Activated CD4-positive, alpha-beta T cell treated with anti-CD3 and anti-CD28 coated beads, Interleukin-2, amount 10 ng/mL, durations not matched to agents 24 days and 14 days (primary cell): ENCODE measurements around the gene GDF2. TPM values are rescaled to one million over a fixed set of nuclear protein-coding genes. Genes with fewer than 3 reads are reported as not detected.

Experiments
- DNase-seq: peaks from one replicate; pipeline ENCODE4 v3.0.0; 2022
- H3K27ac Mint-ChIP-seq: one replicate; pipeline ENCODE4 v1.8.0; 2022; ENCODE audit warnings: mild to moderate bottlenecking, mixed read lengths
- H3K27me3 Mint-ChIP-seq: one replicate; pipeline ENCODE4 v1.8.0; 2022; ENCODE audit warnings: mixed read lengths
- H3K36me3 Mint-ChIP-seq: one replicate; pipeline ENCODE4 v1.8.0; 2022; ENCODE audit warnings: low read depth, mild to moderate bottlenecking, mixed read lengths
- H3K4me1 Mint-ChIP-seq: one replicate; pipeline ENCODE4 v1.8.0; 2021; ENCODE audit warnings: mixed read lengths
- H3K4me3 Mint-ChIP-seq: one replicate; pipeline ENCODE4 v1.8.0; 2022; ENCODE audit warnings: mild to moderate bottlenecking, moderate library complexity, mixed read lengths
- H3K9me3 Mint-ChIP-seq: one replicate; pipeline ENCODE4 v1.8.0; 2021; ENCODE audit warnings: mixed read lengths
- intact Hi-C: fragments of 100-400 bp; cut with micrococcal nuclease; formaldehyde crosslinking; loops from one replicate; pipeline ENCODE4 v1.15.1; 2023
- total RNA-seq: library from RNA; stranded (reverse); gene quantifications from 2 replicates; pipeline ENCODE4 v1.2.3, GENCODE V29; 2022

The GDF2 gene
- total RNA-seq, 1 donor from 2014 or later, result not detected

DNA sequence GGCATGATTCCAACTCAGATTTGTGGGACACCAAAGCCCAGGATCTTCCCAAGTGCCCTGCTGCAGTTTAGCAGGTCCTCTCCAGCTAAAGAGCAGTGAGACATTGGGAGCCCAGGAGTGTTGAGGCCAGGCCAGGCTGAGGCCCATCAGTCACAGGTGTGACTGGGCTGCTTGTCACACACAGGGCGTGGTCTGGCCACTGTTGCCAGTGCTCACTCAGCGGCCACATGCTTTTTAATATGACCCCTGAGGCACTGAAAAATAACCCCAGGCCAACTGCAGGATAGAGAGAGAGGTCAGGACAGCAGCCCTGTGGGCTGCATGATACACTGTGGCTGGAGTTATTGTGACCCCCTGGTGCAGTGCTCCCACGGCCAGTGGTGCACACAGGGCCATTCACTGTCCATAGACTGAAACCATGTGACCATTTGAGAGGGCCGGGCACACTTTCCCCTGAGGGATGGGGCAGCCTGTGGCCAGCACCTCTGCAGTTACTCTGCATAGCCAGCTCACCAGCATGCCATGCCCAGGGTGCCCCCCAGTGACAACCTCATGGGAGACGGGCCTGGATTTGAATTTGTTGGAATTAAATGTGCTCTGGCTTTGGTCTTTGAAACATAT lies 4.2 kb downstream of the GDF2 start:
- Mint-ChIP-seq H3K4me1 (no peaks in the 10 kb centered on the region), H3K9me3 (peaks cover 13% of the 10 kb centered on the region), H3K4me3 (no peak overlapping the region), H3K27me3 (no peaks in the 10 kb centered on the region), H3K27ac (no peak overlapping the region), H3K36me3 (no peaks in the 10 kb centered on the region)
- intact Hi-C loops, result no loop called here
- no peak for DNase-seq

DNA sequence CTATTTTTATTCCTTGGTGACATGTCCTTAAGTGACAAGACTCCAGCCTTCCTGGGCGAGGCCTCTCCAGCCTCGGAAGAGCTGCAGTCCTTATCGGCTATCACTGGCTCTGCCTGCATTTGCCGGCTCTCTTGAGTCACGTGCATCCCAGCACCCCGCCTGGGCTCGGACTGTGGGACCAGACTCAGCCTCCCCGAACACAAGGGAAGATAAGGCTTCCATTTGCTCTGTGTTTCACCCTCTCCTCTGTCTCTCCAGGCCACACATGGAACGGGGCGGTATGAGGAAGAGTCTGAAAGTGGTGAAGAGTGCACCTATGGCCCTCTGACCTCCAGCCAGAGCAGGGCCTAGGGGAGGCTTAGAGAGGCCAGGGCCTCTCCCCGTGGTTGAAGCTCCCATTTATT lies 4.7 kb downstream of the GDF2 start:
- Mint-ChIP-seq H3K27ac (no peak overlapping the region), H3K36me3 (no peaks in the 10 kb centered on the region), H3K4me3 (no peak overlapping the region)

GRCh38 chr10:47329855-47330254 lies 7.6 kb downstream of the GDF2 start:
- H3K36me3 Mint-ChIP-seq, result no peaks in the 10 kb centered on the region
- H3K27ac Mint-ChIP-seq, result no peak overlapping the region
- H3K27me3 Mint-ChIP-seq, result peaks cover 4% of the 10 kb centered on the region
- no peak overlapping the region for H3K4me3 Mint-ChIP-seq
- H3K9me3 Mint-ChIP-seq, result peaks cover 13% of the 10 kb centered on the region
- no peaks in the 10 kb centered on the region for H3K4me1 Mint-ChIP-seq
- intact Hi-C loops, result no loop called here
- DNase-seq, result no peak

More for the DNA sequence above, 4.7 kb downstream of the GDF2 start:
- H3K4me1 Mint-ChIP-seq, result no peaks in the 10 kb centered on the region
- H3K27me3 Mint-ChIP-seq, result no peaks in the 10 kb centered on the region
- no peak for DNase-seq
- intact Hi-C loops, result no loop called here
- peaks cover 13% of the 10 kb centered on the region for H3K9me3 Mint-ChIP-seq

DNA sequence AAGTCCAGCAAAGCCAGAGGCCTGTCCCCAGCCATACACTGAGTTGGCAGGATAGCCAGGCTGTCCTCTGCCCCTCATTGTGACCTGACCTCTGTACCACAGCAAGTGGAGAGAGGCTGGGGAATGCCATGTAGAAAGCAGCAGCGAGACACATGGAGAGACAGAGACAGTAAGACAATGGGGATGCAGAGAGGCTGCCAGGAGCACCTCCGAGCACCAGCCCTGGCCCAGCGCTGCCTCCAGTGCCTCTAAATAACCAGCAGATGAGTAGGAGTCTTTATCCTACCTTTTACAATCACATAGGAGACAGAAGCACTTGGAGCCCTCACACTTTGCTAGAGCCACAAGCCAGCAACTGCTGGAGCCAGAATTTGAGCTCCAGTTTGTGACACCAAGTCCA lies 8.1 kb downstream of the GDF2 start:
- Mint-ChIP-seq H3K9me3 (peaks cover 13% of the 10 kb centered on the region), H3K27ac (no peak overlapping the region), H3K36me3 (no peaks in the 10 kb centered on the region), H3K27me3 (peaks cover 4% of the 10 kb centered on the region), H3K4me3 (no peak overlapping the region), H3K4me1 (no peaks in the 10 kb centered on the region)
- intact Hi-C loops, result no loop called here
- no peak for DNase-seq

DNA sequence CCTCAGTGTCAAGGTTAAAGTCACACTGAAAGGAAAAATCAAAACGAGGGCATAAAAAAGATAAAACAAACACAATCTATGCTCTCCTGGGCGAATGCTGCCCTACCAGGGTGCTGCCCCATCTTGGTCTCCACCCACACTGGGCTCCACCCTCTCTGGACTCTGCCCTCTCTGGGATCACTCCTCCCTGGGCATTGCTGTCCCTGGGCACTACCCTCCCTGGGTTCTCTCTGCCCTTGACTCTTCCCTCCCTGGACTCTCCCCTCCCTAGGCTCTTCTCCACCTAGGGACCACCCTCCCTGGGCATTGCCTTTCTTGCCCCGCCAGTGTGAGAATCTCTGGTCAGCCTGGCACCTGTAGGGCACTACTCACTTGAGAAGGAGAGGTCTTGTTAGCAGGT lies 8.6 kb downstream of the GDF2 start:
- H3K27me3 Mint-ChIP-seq, result peaks cover 4% of the 10 kb centered on the region
- no peaks in the 10 kb centered on the region for H3K36me3 Mint-ChIP-seq
- H3K4me1 Mint-ChIP-seq, result no peaks in the 10 kb centered on the region
- peaks cover 13% of the 10 kb centered on the region for H3K9me3 Mint-ChIP-seq
- DNase-seq, result no peak
- H3K27ac Mint-ChIP-seq, result no peak overlapping the region
- H3K4me3 Mint-ChIP-seq, result no peak overlapping the region
- intact Hi-C loops, result no loop called here

- intact Hi-C loops, result no loop called here
- peaks cover 4% of the 10 kb centered on the region for H3K27me3 Mint-ChIP-seq
- DNase-seq, result no peak
- H3K9me3 Mint-ChIP-seq, result peaks cover 13% of the 10 kb centered on the region
- no peaks in the 10 kb centered on the region for H3K36me3 Mint-ChIP-seq
- no peak overlapping the region for H3K27ac Mint-ChIP-seq
- H3K4me1 Mint-ChIP-seq, result no peaks in the 10 kb centered on the region
- no peak overlapping the region for H3K4me3 Mint-ChIP-seq
Observed at GRCh38 chr10:47331491-47331890, 9.2 kb downstream of the GDF2 start.

DNA sequence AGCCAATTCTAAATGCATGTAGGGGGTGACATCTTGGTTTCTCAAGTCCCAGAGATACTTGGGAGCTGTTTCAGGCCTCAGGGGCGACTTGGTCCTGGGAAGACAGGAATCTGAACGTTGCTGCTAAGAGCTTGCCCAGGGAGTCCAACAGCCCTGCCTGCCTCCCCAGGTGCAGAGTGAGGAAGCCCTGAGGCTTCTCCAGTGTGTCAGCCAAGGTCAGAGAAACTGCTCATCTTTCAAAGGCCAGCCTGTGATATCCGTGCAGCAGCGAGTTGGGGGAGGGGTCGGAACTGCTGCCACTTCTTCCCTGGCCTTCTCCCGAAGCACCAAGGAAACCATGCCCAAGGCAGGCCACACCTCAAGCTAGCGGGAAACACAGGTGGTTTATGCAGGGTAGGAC lies 9.7 kb downstream of the GDF2 start:
- H3K27me3 Mint-ChIP-seq, result peaks cover 5% of the 10 kb centered on the region
- no peaks in the 10 kb centered on the region for H3K4me1 Mint-ChIP-seq
- no peak for DNase-seq
- intact Hi-C loops, result no loop called here
- no peak overlapping the region for H3K4me3 Mint-ChIP-seq
- H3K27ac Mint-ChIP-seq, result no peak overlapping the region
- no peaks in the 10 kb centered on the region for H3K36me3 Mint-ChIP-seq
- peaks cover 13% of the 10 kb centered on the region for H3K9me3 Mint-ChIP-seq

DNA sequence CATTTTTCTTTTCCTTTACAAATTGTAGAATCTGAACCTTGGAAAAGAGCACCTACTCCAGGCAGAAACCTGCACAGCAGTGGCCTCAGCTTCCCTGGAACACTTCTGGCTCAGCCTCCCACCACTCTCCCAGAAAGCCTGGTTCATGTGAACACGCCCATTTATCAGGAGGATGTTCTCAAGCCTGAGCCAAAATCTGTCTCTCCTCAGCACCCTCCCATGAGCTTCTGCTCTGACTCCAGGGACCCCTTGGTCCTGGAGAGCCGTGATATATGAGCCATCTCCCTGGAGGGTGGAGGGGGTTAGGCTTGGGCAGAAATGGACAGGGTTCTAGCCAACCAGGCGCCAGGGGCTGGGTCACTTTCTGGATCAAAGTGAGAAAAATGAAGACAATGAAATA lies 10.1 kb downstream of the GDF2 start:
- peaks cover 6% of the 10 kb centered on the region for H3K27me3 Mint-ChIP-seq
- H3K27ac Mint-ChIP-seq, result no peak overlapping the region
- H3K9me3 Mint-ChIP-seq, result peaks cover 13% of the 10 kb centered on the region
- DNase-seq, result no peak
- no peaks in the 10 kb centered on the region for H3K4me1 Mint-ChIP-seq
- no peak overlapping the region for H3K4me3 Mint-ChIP-seq
- intact Hi-C loops, result no loop called here
- H3K36me3 Mint-ChIP-seq, result no peaks in the 10 kb centered on the region

GRCh38 chr10:47332946-47333345 lies 10.7 kb downstream of the GDF2 start:
- H3K9me3 Mint-ChIP-seq, result peaks cover 7% of the 10 kb centered on the region
- H3K4me3 Mint-ChIP-seq, result no peak overlapping the region
- no peak overlapping the region for H3K27ac Mint-ChIP-seq
- peaks cover 10% of the 10 kb centered on the region for H3K27me3 Mint-ChIP-seq
- intact Hi-C loops, result no loop called here
- DNase-seq, result no peak
- H3K4me1 Mint-ChIP-seq, result no peaks in the 10 kb centered on the region
- H3K36me3 Mint-ChIP-seq, result no peaks in the 10 kb centered on the region

DNA sequence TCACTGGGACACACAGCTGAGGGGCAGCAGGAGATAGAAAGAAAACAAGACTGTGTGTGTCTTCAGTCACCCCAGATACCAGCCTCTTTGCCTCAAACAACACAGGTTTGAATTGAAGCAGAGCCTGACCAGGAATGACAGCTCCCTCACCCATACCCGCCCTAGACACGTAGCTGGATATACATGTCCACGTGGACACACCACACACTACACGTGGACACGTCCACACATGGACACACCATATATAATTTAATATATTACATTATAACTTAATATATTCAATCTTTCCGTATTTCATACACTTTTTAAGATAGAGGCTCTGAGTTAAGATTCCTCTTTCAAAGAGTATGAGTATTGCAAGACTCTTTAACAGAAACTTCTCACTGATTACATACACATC lies 11.3 kb downstream of the GDF2 start:
- Mint-ChIP-seq H3K9me3 (peaks cover 1% of the 10 kb centered on the region), H3K27ac (no peak overlapping the region), H3K4me1 (no peaks in the 10 kb centered on the region), H3K36me3 (no peaks in the 10 kb centered on the region), H3K27me3 (peaks cover 10% of the 10 kb centered on the region), H3K4me3 (no peak overlapping the region)
- intact Hi-C loops, result no loop called here
- DNase-seq, result no peak

DNA sequence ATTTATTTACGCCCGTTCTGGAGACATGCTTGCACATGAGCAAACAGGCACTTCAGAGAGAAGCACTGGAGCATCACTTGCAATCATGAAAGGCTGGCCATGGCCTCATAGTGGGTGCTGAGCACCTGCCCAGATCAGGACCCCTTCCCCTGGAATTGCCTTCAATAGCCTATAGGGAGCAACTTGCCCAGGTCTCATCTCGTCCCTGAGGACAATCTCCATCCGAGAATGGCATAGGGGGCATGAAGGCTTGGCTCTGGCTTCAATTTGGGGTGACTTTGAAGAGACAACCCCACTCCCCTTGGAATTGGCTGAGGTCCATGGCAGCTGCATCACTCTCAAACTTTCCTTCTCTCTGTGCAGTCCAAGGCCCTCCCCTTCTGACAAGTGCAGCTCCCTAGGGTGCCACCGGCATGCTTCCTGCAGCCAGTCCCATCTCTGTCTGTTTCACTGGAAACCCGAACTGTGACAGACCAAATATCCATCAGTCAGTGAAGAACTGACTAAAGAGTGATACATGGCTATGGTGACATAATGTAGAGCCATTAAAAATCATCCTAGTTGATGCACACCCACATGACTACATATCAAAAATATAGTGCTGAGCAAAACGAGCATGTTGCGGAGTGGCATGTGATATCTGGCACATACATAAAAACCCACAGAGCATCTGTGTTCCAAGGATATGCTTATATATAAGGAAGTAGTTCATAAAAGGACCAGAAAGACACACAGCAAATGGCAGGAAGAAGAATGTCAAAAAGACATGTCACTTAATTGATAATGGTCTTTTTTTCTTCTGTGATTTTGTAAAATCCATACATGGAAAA lies 12.4 kb downstream of the GDF2 start:
- no peaks in the 10 kb centered on the region for H3K36me3 Mint-ChIP-seq
- intact Hi-C loops, result no loop called here
- peaks cover 10% of the 10 kb centered on the region for H3K27me3 Mint-ChIP-seq
- no peaks in the 10 kb centered on the region for H3K9me3 Mint-ChIP-seq
- no peak for DNase-seq
- H3K4me3 Mint-ChIP-seq, result no peak overlapping the region
- no peaks in the 10 kb centered on the region for H3K4me1 Mint-ChIP-seq
- no peak overlapping the region for H3K27ac Mint-ChIP-seq

- H3K27me3 Mint-ChIP-seq, result peaks cover 13% of the 10 kb centered on the region
- H3K9me3 Mint-ChIP-seq, result no peaks in the 10 kb centered on the region
- intact Hi-C loops, result no loop called here
- H3K4me1 Mint-ChIP-seq, result no peaks in the 10 kb centered on the region
- H3K36me3 Mint-ChIP-seq, result no peaks in the 10 kb centered on the region
- no peak overlapping the region for H3K27ac Mint-ChIP-seq
- no peak overlapping the region for H3K4me3 Mint-ChIP-seq
- no peak for DNase-seq
Observed at GRCh38 chr10:47335906-47336305, 13.7 kb downstream of the GDF2 start.

GRCh38 chr10:47336387-47337134 lies 14.3 kb downstream of the GDF2 start:
- H3K4me3 Mint-ChIP-seq, result no peak overlapping the region
- H3K36me3 Mint-ChIP-seq, result no peaks in the 10 kb centered on the region
- H3K9me3 Mint-ChIP-seq, result no peaks in the 10 kb centered on the region
- H3K27ac Mint-ChIP-seq, result no peak overlapping the region
- H3K27me3 Mint-ChIP-seq, result peaks cover 13% of the 10 kb centered on the region
- no peaks in the 10 kb centered on the region for H3K4me1 Mint-ChIP-seq
- intact Hi-C loops, result no loop called here
- no peak for DNase-seq

- DNase-seq, result no peak
- H3K9me3 Mint-ChIP-seq, result no peaks in the 10 kb centered on the region
- H3K27ac Mint-ChIP-seq, result no peak overlapping the region
- intact Hi-C loops, result no loop called here
- no peak overlapping the region for H3K4me3 Mint-ChIP-seq
- no peaks in the 10 kb centered on the region for H3K36me3 Mint-ChIP-seq
- no peaks in the 10 kb centered on the region for H3K4me1 Mint-ChIP-seq
- H3K27me3 Mint-ChIP-seq, result peaks cover 13% of the 10 kb centered on the region
Observed at GRCh38 chr10:47337310-47337709, 15.1 kb downstream of the GDF2 start.
